GM18873 (cell line): ENCODE data around the gene RBM15.

ENCODE experiments used
- ATAC-seq: cut with Tn5 transposase; IDR thresholded peaks from one replicate; pipeline ENCODE4 v1.9.1; 2021; ENCODE audit warnings: mild to moderate bottlenecking, moderate library complexity, moderate number of reproducible peaks; ENCODE audit not compliant: unreplicated experiment, low FRiP score

Gene RBM15, protein sequence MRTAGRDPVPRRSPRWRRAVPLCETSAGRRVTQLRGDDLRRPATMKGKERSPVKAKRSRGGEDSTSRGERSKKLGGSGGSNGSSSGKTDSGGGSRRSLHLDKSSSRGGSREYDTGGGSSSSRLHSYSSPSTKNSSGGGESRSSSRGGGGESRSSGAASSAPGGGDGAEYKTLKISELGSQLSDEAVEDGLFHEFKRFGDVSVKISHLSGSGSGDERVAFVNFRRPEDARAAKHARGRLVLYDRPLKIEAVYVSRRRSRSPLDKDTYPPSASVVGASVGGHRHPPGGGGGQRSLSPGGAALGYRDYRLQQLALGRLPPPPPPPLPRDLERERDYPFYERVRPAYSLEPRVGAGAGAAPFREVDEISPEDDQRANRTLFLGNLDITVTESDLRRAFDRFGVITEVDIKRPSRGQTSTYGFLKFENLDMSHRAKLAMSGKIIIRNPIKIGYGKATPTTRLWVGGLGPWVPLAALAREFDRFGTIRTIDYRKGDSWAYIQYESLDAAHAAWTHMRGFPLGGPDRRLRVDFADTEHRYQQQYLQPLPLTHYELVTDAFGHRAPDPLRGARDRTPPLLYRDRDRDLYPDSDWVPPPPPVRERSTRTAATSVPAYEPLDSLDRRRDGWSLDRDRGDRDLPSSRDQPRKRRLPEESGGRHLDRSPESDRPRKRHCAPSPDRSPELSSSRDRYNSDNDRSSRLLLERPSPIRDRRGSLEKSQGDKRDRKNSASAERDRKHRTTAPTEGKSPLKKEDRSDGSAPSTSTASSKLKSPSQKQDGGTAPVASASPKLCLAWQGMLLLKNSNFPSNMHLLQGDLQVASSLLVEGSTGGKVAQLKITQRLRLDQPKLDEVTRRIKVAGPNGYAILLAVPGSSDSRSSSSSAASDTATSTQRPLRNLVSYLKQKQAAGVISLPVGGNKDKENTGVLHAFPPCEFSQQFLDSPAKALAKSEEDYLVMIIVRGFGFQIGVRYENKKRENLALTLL

DNA sequence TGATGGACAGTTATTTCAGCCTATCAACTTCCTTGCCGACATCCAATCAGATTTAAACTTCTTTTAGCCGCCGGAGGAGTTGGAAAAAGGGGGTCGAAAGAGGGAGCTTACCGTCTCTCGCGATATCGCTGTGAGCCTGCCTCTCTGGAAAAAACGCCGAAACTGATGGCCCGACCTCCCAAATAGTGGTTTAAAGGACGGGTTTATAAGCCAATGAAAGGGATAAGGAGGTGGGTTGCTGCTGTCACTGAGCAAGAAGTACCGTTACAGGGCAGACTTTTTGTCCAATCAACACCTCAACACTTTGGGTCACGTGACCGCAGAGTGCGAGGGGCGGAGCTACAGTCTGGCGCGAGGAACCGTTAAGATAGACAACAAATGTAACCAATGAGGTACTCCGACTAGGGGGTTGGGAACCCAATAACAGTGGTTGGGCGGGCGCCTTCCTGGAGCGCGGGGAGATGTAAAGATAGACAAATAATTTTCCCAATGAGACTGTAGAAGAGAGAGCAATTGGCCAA lies at the start of gene RBM15:
Gene RBM15 (plus strand): TSS at position 492 of the 521 bp plus-strand sequence. CDS start 29 bp downstream, at position 521.
- ATAC-seq = peak; percentile 77

DNA sequence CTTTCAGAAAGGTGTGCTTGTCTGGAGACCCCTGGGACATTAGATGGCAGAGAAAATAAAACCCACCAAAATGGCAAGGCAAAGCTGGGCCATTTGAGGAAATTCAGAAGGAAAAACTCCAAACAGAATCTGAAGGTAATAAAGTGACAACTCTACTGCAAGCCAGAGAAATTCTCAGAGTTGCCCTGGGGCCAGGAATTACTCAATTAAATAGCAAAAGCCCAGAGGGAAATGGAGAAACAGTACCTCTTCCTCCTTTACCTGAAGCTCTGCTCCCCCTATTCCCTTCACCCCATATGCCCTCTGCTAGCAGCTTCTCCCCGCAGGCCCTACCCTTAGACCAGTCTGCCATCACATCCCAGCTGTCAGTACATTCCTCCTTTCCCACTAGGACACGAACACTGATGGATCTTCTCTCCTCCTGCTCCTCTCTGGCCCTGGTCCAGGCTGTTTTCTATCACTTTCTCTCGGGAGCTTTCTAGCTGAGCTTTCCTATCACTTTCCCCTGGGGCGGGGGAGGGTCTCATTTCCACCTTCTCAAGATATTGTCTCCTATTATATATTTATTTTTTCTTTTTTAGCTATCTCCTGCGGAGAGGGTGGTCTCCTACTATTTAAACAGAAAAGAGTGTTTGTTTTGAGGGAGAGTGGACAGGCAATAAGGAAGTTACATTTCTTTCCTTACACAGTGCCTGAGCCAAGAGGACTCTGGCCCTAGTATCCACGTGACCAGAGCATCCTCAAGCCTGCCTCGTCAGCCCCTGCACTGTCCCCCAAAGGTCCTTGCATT lies 47.7 kb upstream of the RBM15 start:
- ATAC-seq = no peak

DNA sequence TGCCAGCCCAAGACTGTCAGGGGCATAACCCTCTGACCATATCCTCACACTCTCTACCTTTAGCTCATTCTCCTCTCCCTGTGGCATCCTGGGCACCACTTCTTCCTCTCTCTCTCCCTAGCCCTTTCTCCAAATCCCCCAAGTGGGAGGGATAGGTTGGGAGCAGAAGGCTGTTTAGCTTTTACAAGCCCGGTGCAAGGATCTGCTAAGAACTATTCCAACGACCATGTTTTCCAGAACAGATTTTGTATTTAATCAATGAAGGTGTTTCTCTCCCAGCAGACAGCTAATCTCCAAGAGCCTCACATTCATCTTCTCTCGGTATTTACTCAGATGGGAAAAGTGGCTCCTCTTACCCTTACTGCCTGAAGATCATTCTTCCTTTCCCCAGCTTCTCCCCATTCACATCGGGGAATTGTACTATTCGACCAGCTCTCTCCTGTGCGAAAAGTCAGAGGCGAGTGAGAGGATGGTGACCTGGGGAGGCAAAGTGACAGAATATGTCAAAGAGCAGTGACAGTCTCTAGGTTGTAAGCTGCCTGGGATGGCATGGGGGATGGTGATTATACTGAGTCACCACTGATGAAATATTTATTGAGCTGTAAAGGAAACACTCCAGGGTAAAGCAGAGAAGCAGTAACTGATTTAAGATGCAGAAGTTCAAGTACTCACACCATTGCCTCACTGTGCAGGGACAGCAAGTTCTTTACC lies 47.0 kb upstream of the RBM15 start:
- ATAC-seq = no peak

DNA sequence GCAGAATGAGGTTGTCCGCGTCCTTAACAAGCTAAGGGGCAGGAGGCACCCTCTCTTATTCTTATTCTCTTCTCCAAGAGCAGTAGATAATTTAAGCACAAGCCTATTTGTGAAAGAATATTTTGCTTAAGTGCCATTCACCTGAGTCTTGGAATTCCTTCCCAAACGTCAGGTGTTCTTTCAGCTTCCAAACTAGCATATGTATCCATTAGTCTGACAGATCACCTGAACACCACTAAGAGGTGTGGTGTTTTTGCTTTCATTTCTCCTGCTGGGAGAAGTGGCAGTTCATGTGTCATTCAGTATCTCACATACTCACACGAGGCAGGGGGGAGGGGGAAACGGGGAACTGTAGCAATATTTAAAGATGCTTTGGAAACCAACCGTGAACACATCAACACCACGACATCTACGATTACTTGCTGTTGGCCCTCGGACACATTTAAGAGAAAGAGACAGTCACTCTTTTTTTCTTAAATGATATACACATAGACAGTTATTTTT lies 45.5 kb upstream of the RBM15 start:
- no peak for ATAC-seq

DNA sequence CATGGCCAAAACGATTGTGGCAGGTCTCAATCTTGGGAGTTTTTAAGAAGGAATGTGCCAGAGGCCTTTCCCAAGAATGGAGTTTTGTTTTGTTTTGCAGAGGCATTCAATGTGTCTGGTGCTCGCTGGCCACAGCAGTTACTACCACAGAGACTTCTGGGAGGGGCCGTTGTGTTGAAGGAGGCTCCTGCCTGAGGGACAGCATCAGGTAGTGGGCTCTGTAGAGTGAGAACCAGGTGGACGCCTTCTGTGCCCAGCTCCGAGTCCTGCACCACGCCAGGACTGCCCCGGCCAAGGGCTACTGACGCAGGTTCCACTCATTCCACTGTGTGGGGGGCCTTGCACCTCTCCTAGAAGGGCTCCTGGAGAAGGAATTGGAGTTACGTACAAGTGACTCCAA lies 44.9 kb upstream of the RBM15 start:
- ATAC-seq = no peak

DNA sequence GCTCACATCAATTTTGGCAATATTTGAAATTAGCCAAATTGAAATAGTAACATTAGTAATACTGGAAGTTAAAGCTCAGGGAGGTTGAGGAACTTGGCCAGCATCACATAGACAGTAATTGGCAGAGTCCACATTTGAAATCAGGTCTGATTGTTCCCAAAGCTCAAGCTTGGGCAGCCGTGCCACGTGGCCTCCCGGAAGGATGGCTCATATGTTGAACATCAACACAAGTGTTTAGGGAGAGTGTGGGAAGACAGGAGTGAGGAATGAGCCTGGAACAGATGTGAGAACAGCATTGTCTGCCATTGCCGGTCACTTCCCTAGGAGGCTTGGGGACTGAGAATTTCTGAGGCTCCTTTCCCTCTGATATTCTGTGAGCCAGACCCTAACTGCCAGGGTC lies 40.2 kb upstream of the RBM15 start:
- ATAC-seq = no peak

DNA sequence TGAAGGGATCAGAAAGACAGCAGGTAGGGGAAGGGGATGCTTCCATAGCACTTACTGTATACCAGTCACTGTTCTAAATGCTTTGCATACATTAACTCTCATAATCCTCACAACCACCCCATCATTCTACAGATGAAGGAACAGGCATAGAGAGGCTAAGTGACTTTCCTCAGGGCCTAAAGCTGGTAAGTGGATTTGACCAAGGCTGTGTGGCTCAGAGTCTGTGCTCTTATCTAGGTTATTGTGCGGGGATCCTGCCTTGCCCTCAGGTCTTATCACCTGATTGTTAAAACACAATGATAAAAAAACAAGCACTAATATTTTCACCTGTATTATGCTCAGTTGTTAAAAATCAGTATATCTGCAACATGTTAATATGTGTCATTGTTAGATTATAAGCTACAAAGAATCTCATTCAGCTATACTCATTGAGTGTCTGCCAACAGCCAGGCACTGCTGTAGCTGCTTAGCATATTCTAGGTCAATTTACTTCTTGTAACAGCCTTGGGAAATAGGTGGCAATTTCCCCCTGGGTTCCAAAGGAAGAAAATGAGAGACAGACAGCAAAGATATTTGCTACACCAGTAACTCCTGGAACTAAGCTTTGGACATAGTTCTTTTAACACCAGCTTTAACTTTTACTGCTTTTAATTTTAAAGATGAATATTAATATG lies 38.6 kb upstream of the RBM15 start:
- ATAC-seq = no peak

DNA sequence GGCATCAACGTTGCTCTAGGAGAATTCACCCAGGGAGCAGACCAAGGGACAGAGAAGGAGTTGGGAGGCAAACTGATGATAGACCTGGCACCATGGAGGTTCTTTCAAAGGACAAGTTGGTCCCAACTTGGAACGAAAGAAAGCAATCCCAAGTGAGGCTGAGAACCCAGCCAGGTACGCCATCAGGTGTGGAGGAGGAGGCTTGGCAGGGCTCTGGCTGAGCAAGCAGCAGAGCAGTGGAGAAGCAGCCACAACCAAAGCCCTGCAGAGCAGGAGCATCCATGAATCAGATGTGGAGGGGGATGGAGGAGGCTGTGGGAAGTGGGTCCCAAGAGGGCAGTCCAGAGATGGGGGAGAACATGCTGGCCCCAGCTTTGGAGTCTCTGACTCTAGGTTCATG lies 36.3 kb upstream of the RBM15 start:
- ATAC-seq = no peak

DNA sequence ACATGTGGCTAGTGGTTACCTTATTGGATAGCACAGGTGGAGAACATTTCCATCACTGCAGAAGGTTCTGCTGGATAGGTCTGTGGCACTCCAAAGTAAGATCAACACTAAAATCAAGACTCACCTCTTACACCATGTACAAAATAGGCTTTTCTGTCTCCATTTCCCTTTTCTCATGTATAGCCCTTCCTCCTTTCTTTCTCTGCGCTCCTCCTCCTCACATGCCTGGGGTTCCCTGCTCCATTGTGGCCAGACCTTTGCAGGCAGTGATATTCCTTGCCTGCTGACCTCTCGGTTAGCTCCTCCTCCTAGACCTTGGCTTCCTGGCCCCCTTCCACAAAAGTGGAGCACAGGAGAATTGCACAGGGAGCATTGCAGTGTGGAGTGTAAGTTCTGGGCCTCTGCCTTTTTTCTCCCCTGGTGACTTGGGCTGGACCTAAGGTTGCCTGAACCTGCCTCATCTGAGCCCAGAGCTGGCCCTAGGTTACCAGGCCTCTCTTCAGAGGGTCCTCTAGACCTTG lies 33.2 kb upstream of the RBM15 start:
- no peak for ATAC-seq

DNA sequence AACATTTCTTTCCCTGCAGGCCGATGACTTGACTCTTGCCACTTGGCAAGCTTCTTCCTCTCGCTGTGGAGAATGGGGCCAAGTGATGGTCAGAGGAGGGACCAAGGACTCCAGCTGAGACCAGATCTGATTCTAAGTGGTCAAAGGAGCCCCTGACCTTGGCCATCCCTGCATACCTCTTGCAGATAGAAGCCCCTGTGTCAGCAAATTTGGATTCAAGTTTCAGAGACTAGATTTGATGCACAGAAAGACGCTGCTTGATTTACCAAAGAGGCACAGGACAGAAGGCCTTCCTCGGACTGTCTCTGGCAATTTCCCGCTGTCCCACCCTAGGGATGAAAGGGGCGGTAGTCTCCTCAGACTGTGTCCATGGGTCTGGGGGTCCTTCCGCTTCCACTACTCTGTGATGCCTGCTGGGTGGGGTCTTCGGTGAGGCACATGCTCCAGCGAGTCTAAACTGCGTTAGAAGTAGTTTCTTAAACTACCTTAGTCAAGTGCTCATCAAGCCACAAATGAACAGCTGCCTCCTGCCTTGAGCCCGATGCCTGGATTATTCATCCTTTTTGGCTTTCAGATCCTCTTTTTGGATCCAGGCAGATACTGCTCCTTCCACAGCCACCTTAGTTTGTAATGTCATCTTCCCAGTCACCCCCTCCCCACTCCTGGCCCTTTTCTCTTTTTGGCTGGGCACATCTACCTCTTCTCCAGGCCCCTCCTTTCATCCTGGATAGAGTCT lies 31.8 kb upstream of the RBM15 start:
- ATAC-seq = no peak

DNA sequence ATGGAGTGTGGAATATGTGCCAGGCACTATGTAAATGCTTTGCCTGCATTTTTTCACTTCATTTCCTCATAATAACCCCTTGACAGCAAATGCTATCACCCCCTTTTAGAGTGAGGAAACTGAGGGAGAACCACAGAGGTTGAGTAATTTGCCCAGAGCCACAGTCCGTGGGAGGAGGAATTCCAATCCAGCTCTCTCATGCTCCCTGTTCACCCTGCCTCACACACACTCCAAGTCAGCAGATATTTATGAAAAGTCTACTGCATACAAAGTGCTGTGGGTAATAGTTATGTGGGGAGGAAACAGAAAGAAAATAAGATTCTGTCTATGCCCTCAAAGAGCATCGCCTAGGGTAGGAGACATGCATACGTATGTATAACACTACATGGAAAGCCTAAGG lies 30.9 kb upstream of the RBM15 start:
- ATAC-seq = no peak

DNA sequence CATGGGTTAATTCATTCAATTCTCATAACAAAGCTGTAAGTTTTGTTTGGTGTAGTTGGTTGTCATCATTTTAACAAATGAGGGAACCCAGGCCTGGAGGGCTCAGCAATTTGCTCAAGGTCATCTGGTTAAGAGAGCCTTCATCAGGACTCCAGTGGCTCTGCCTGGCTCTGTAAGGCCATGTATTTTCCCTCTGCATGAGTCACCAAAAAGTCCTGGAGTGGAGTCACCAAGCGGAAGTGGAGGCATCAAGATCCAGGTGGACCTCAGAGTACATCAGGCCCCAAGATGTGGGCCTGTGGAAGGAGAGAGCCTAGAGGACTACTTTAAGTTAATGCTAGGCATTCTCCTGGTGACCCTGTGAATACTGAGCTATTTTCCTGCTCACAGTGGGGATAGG lies 30.0 kb upstream of the RBM15 start:
- no peak for ATAC-seq

DNA sequence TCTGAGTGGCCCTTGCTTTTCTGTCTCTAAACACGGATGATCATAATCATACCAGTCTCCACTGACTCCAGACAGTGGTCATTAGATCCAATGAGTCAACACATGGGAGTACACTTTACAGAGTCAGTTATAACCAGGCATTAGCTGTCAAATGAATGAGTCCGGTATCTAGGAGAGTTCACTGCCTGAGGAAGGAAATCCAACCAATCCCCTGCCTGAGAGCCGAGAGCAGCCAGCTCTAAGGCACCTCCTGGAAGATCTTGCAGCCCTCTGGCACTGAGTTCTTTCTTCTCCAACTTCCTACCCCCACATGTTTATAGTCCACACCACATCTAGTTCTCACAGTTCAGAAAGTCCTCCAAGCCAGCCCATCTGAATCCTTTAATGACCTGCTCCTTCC lies 29.4 kb upstream of the RBM15 start:
- no peak for ATAC-seq

DNA sequence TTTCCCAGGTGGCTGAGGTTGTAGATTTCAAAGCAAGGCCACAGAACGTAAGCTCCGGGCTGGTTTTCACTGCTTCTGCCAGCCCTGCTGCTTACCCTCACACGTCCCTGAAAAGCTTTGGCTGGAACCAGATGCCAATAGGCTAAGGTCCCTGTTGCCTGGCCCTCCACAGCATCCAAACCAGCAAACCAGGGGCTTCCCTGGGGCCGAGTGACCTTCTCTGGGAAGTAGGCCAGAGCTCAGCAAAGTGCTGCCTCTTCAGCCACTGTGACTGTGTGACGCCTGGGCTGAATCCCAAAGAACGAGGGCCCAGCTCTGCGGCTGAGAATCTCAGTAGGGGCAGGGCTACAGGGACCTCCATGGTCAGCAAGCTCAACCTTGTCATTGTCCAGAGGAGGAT lies 28.9 kb upstream of the RBM15 start:
- no peak for ATAC-seq

DNA sequence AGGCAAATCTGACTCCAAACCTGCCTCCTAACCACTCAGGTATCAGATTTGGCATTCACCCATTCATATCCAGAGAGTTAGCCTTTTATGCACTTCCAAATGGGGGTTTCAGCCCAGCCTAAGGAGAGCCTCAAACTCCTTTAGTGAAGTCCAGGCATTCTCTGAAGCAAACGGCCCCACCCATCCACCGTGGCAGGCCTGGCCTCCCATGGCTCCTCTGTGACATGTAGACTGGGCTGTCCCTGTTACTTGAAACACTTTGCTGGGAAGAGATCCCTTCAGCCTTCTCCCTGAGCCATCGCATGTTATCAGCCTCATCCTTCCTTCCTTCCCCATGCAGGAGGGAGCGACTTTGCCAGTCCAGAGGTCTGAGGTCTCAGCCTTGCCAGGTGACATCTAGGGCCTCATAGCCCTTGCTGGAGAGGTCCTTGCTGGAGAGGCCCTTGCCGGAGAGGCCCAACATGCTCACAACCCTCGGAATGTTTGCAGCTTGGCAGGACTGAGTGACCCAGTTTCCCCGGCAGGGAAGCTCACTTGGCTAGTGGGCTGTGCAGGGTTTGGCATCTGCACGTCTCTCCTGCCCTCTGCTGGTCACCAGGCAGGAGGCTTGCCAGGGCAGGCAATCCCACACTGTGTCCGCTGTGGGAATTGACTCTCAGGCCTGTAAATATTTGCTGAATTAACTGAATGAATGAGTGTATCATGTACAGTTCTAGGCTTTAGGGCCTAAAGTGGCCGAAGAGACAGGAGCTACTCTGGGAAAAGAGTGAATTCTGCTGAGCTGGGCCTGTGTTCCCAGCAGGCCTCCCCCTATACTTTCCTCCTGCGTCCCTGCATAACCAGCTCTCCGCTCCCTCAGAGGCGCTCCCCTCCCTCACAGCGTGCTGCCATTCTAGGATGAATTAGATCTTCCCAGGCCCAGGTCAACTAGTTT lies 26.7 kb upstream of the RBM15 start:
- no peak for ATAC-seq

DNA sequence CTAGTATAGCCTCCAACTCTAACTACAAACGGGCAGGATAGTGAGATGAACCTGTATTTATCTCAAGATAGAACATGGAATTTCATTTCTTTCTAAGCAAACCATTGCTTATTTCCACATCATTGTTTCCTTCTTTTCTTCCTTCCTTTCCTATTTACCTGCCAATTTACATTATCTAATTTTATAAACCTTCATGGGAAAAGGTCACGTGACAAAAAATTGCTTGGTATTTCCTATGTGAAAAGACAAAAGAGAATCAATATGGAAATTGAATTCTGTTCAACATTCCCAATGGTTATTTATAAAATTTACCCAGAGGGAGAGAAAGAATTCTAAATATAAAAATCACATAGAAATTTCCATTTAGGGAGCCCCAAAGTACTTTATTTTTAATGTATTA lies 22.4 kb upstream of the RBM15 start:
- no peak for ATAC-seq

DNA sequence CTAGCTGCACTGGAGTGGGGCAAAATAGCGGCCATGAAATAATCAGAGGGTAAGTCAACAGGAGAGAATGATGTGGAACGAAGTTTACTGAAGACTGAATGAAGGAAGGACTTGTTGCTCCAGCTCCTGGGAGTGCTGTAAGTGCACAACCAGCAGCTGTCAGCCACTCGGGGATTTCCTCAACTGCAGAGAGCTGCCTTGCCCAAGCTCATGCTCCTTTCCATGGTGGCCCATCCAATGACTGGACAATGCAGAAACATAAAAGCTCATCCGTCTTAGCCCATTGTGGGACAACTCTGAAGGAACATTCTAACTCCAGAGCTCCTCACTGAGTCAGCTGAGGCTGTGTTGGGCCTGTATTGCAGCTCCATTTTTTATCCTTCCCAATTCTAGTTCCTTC lies 21.1 kb upstream of the RBM15 start:
- no peak for ATAC-seq
